ENCODE data around the gene SLC7A14. TPM values are rescaled to one million over a fixed set of nuclear protein-coding genes. Genes with fewer than 3 reads are reported as not detected.

SLC7A14 gene
- total RNA-seq, 1 experiment from 2014 or later = not detected

- H3K36me3 ChIP-seq (ENCODE audit: control insufficient read depth in 1 of 2, insufficient read depth in 2 of 2, low read length in 2 of 2) = no peaks in the 10 kb centered on the region
- H3K9me3 ChIP-seq (ENCODE audit: control insufficient read depth in 1 of 2, insufficient read depth in 1 of 2, low read depth in 1 of 2, low read length in 2 of 2) = no peaks in the 10 kb centered on the region
- no peaks in the 10 kb centered on the region for H3K27me3 ChIP-seq (ENCODE audit: insufficient read depth, low read length)
- H4K20me1 ChIP-seq (ENCODE audit: insufficient read depth) = no peaks in the 10 kb centered on the region
- intact Hi-C loops (cut with micrococcal nuclease) = no loop called here
- no peak overlapping the region for H3K4me3 ChIP-seq (replicated peaks in 1 of 2; ENCODE audit: low read depth in 1 of 2, low read length in 2 of 2)
- no peak overlapping the region for H3K4me2 ChIP-seq (ENCODE audit: low read length)
- DNase-seq (ENCODE audit: low read depth, low spot score) (no peak), ATAC-seq (no peak)
- no peak overlapping the region for H3K9ac ChIP-seq (ENCODE audit: low read length)
- H3K4me1 ChIP-seq (ENCODE audit: control insufficient read depth in 1 of 2, insufficient read depth in 2 of 2, low read length in 2 of 2) = no peaks in the 10 kb centered on the region
- ChIA-PET CTCF (no interaction called here), RAD21 (ENCODE audit: low non-redundant PET in 1 of 2, low total read pairs in 2 of 2, uncharacterized antibody in 2 of 2, unreplicated experiment in 2 of 2) (no interaction called here), POLR2A (no interaction called here)
- no peak overlapping the region for H3K27ac ChIP-seq (ENCODE audit: low read depth, low read length)
- no peaks in the 10 kb centered on the region for H3K9me2 ChIP-seq (ENCODE audit: insufficient read depth)
- H3K79me2 ChIP-seq (ENCODE audit: insufficient read depth, low read length) = no peaks in the 10 kb centered on the region
- no peak overlapping the region for H2AFZ ChIP-seq (ENCODE audit: low read depth, low read length, poor library complexity, severe bottlenecking)
- BruUV-seq (replicated peaks) = no TSS peak
- TF ChIP-seq SP1 (IDR thresholded peaks at IDR 0.05; ENCODE audit: low read depth) (no peak), RAD21 (IDR thresholded peaks at IDR 0.05; ENCODE audit: low read depth) (no peak), ATF3 (IDR thresholded peaks at IDR 0.05) (no peak), ZNF274 (IDR thresholded peaks at IDR 0.05; ENCODE audit: low read depth, low read length) (no peak), CBX3 (IDR thresholded peaks at IDR 0.05; ENCODE audit: low read depth) (no peak), FOSL1 (IDR thresholded peaks at IDR 0.05; ENCODE audit: low read depth) (no peak), JUND (IDR thresholded peaks at IDR 0.05) (no peak), ZBTB33 (IDR thresholded peaks at IDR 0.05; ENCODE audit: extremely low read depth, insufficient replicate concordance, low read length) (no peak), EZH2 (IDR thresholded peaks at IDR 0.05) (no peak), POLR2AphosphoS5 (IDR thresholded peaks at IDR 0.05; ENCODE audit: low read depth, low read length) (no peak), POLR2A (IDR thresholded peaks at IDR 0.05; ENCODE audit: borderline replicate concordance, extremely low read depth, insufficient read depth, insufficient read length) (no peak)
These were observed 68.5 kb downstream of the SLC7A14 start for GRCh38 chr3:170517242-170517945.
